Sigmoid colon (tissue), 7 donors: Measurements from ENCODE around the gene DNAJC17. TPM values are rescaled to one million over a fixed set of nuclear protein-coding genes. Genes with fewer than 3 reads are reported as not detected.
A peak's percentile ranks its signal among the peaks of the same experiment; 100 is the strongest.

Source experiments
- DNase-seq: peaks from one replicate; pipeline ENCODE4 v3.0.0-alpha.2; 2019
- H3K27ac ChIP-seq, 4 donors: fragments of 200-600 bp; sonication (generic); one replicate each; pipeline ENCODE4 v1.5.1; 2016 to 2019; ENCODE audit warnings: mild to moderate bottlenecking in 1 of 4
- H3K27me3 ChIP-seq, 3 donors: fragments of 200-600 bp; sonication (generic); one replicate each; pipeline ENCODE4 v1.5.1; 2019; ENCODE audit warnings: mild to moderate bottlenecking in 1 of 3
- H3K36me3 ChIP-seq, 4 donors: fragments of 200-600 bp; sonication (generic); one replicate each; pipeline ENCODE4 v1.5.1; 2016 to 2019
- H3K4me1 ChIP-seq, 4 donors: fragments of 200-600 bp; sonication (generic); one replicate each; pipeline ENCODE4 v1.5.1; 2017 to 2019
- H3K4me3 ChIP-seq, 4 donors: fragments of 200-600 bp; sonication (generic); one replicate each; pipeline ENCODE4 v1.5.1; 2017 to 2019; ENCODE audit warnings: mild to moderate bottlenecking in 2 of 4, moderate library complexity in 1 of 4
- H3K9me3 ChIP-seq, 4 donors: fragments of 200-600 bp in 3 of 4; sonication (generic) in 3 of 4; one replicate each; pipeline versions ENCODE4 v1.5.1 to v1.6.1; 2013 to 2019
- CTCF ChIP-seq, 4 experiments: fragments of 450-650 bp in 3 of 4; fragments of 200-600 bp in 1 of 4; IDR thresholded peaks; one replicate each; pipeline ENCODE4 v1.5.1; 2016 to 2019; ENCODE audit warnings: antibody characterized with exemption in 4 of 4, mild to moderate bottlenecking in 3 of 4, moderate library complexity in 2 of 4
- EP300 ChIP-seq, 4 donors: sonication (generic); formaldehyde crosslinking; IDR thresholded peaks; one replicate each; pipeline ENCODE4 v1.6.1; 2017; ENCODE audit warnings: antibody characterized with exemption in 4 of 4
- POLR2A ChIP-seq, 2 donors: fragments of 450-650 bp; IDR thresholded peaks; one replicate each; pipeline ENCODE4 v1.6.1; 2016; ENCODE audit warnings: antibody characterized with exemption in 2 of 2, mild to moderate bottlenecking in 2 of 2, moderate library complexity in 2 of 2
- POLR2AphosphoS5 ChIP-seq, 4 donors: sonication (generic); formaldehyde crosslinking; IDR thresholded peaks; one replicate each; pipeline ENCODE4 v1.6.1; 2017; ENCODE audit warnings: antibody characterized with exemption in 4 of 4
- WGBS, 2 donors: extraction: QIAGEN DNeasy Blood & Tissue Kit; methylation state at CpG; one replicate each; pipeline ENCODE4 v1.1.7; 2013; 5-methylcytosine and 5-hydroxymethylcytosine counted together
- intact Hi-C: fragments of 100-400 bp; cut with DNase I; formaldehyde crosslinking; loops from one replicate; pipeline ENCODE4 v1.15.1; 2023
- polyA plus RNA-seq, 3 donors: library from polyadenylated mRNA; stranded (reverse); fragments of 200-250 nt; gene quantifications; one replicate each; pipeline ENCODE4 v1.2.3, GENCODE V29; 2013
- total RNA-seq, 4 donors: library from RNA; depleted of rRNA; stranded (reverse); fragments of >200 nt; gene quantifications; one replicate each; pipeline ENCODE4 v1.1.0, GENCODE V29; 2016
- donor health status: healthy with polysubstance abuse.
- donor health status: Bipolar disorder and iron deficiency.
- donor health status: healthy.

The DNAJC17 gene
- total and polyA plus RNA-seq, 7 donors = 9.1 to 56.4 (median 25.8) TPM

GRCh38 chr15:40754883-40755811 lies 52.1 kb downstream of the DNAJC17 start, which contains the start of gene RMDN3:
Gene RMDN3, minus strand, starts transcription at chr15:40755254. Its CDS starts 471 bp downstream, at chr15:40754783.
- TF ChIP-seq POLR2A (IDR thresholded peaks at IDR 0.05) (no peak), POLR2AphosphoS5 (IDR thresholded peaks at IDR 0.05) (peak; percentile 48 to 85 (median 81))
- H3K36me3 ChIP-seq = peaks cover 4 to 27% (median 16%) of the 10 kb centered on the region in 4 donors
- H3K4me3 ChIP-seq = peak within 1 kb of the TSS; percentile 69 to 95 (median 85)
- no peaks in the 10 kb centered on the region for H3K27me3 ChIP-seq
- 1% methylated on average over 66 of the region's 66 CpGs for WGBS, 2 donors
- H3K9me3 ChIP-seq = no peaks in the 10 kb centered on the region
- peaks cover 0 to 35% (median 25%) of the 10 kb centered on the region in 4 donors for H3K4me1 ChIP-seq
- intact Hi-C loops = loop anchor here (2.0 to 10.0 kb wide), 4 partner anchors 52 to 190 kb away; partner anchors contain the start of genes CCDC32, DNAJC17, RAD51 and RPUSD2
- H3K27ac ChIP-seq = peak within 1 kb of the TSS; percentile 76 to 84 (median 80)
- DNase-seq = peak; percentile 96

GRCh38 chr15:40754574-40754882 lies 52.7 kb downstream of the DNAJC17 start:
- no peak for TF ChIP-seq CTCF (IDR thresholded peaks at IDR 0.05)
- TF ChIP-seq POLR2AphosphoS5 (IDR thresholded peaks at IDR 0.05) = no peak
- TF ChIP-seq POLR2A (IDR thresholded peaks at IDR 0.05) = no peak
- TF ChIP-seq EP300 (IDR thresholded peaks at IDR 0.05) = no peak
- intact Hi-C loops = loop anchor here (2.0 to 10.0 kb wide), 4 partner anchors 52 to 190 kb away; partner anchors contain the start of genes CCDC32, DNAJC17, RAD51 and RPUSD2
- peaks cover 4 to 33% (median 16%) of the 10 kb centered on the region in 4 donors for H3K36me3 ChIP-seq
- H3K27me3 ChIP-seq = no peaks in the 10 kb centered on the region
- H3K4me3 ChIP-seq = peak overlapping the region; percentile 69 to 95 (median 85)
- DNase-seq = no peak
- peak overlapping the region; percentile 76 to 84 (median 80) for H3K27ac ChIP-seq
- 0 to 1% methylated on average over 22 of the region's 22 CpGs for WGBS, 2 donors
- no peaks in the 10 kb centered on the region for H3K9me3 ChIP-seq
- H3K4me1 ChIP-seq = peaks cover 0 to 35% (median 25%) of the 10 kb centered on the region in 4 donors

GRCh38 chr15:40751745-40752144 lies 55.5 kb downstream of the DNAJC17 start:
- intact Hi-C loops = loop anchor here (10.0 kb wide), 2 partner anchors 143 to 187 kb away; partner anchors contain the start of genes CCDC32, RPUSD2 and VPS18
- peaks cover 4 to 60% (median 22%) of the 10 kb centered on the region in 4 donors for H3K36me3 ChIP-seq
- no peak overlapping the region for H3K4me3 ChIP-seq
- DNase-seq = no peak
- WGBS, 2 donors = 96% methylated on average over 12 of the region's 12 CpGs
- no peaks in the 10 kb centered on the region for H3K27me3 ChIP-seq
- H3K27ac ChIP-seq = no peak overlapping the region
- TF ChIP-seq POLR2AphosphoS5 (IDR thresholded peaks at IDR 0.05) = no peak
- no peak for TF ChIP-seq POLR2A (IDR thresholded peaks at IDR 0.05)
- TF ChIP-seq CTCF (IDR thresholded peaks at IDR 0.05) = no peak
- no peak for TF ChIP-seq EP300 (IDR thresholded peaks at IDR 0.05)
- no peaks in the 10 kb centered on the region for H3K9me3 ChIP-seq
- H3K4me1 ChIP-seq = peaks cover 0 to 35% (median 25%) of the 10 kb centered on the region in 4 donors

- intact Hi-C loops = loop anchor here (10.0 kb wide), 2 partner anchors 144 to 186 kb away; partner anchors contain the start of genes CCDC32, RPUSD2 and VPS18
- TF ChIP-seq CTCF (IDR thresholded peaks at IDR 0.05) (no peak), POLR2AphosphoS5 (IDR thresholded peaks at IDR 0.05) (no peak), EP300 (IDR thresholded peaks at IDR 0.05) (no peak), POLR2A (IDR thresholded peaks at IDR 0.05) (no peak)
- Histone ChIP-seq H3K27me3 (no peaks in the 10 kb centered on the region), H3K9me3 (no peaks in the 10 kb centered on the region), H3K36me3 (peaks cover 4 to 69% (median 22%) of the 10 kb centered on the region in 4 donors), H3K4me3 (no peak overlapping the region), H3K4me1 (peaks cover 0 to 34% (median 24%) of the 10 kb centered on the region in 4 donors), H3K27ac (no peak overlapping the region)
- 77 to 92% methylated on average over 4 of the region's 4 CpGs for WGBS, 2 donors
- no peak for DNase-seq
These were observed 56.4 kb downstream of the DNAJC17 start for GRCh38 chr15:40750885-40751284.

GRCh38 chr15:40749151-40749630 lies 58.1 kb downstream of the DNAJC17 start:
- Histone ChIP-seq H3K9me3 (no peaks in the 10 kb centered on the region), H3K4me1 (peaks cover 0 to 24% (median 16%) of the 10 kb centered on the region in 4 donors), H3K27me3 (no peaks in the 10 kb centered on the region), H3K4me3 (no peak overlapping the region), H3K27ac (no peak overlapping the region), H3K36me3 (peaks cover 5 to 84% (median 28%) of the 10 kb centered on the region in 4 donors)
- no peak for TF ChIP-seq POLR2AphosphoS5 (IDR thresholded peaks at IDR 0.05)
- TF ChIP-seq EP300 (IDR thresholded peaks at IDR 0.05) = no peak
- TF ChIP-seq POLR2A (IDR thresholded peaks at IDR 0.05) = no peak
- TF ChIP-seq CTCF (IDR thresholded peaks at IDR 0.05) = no peak
- WGBS, 2 donors = 96 to 98% methylated on average over 4 of the region's 4 CpGs
- intact Hi-C loops = no loop called here
- DNase-seq = no peak
